Bronchial epithelial cell (primary cell): ENCODE data around the gene CEP128. TPM values are rescaled to one million over a fixed set of nuclear protein-coding genes. Genes with fewer than 3 reads are reported as not detected.

ENCODE experiments used
- DNase-seq: peaks from one replicate; pipeline ENCODE4 v3.0.0-alpha.2; 2010; ENCODE audit warnings: low read depth
- FAIRE-seq: peaks from 2 replicates; lab custom pipeline; 2011; peaks lifted over from hg19 to GRCh38; lab: Jason Lieb, UNC
- H3K27me3 ChIP-seq: 2 replicates; pipeline ENCODE4 v1.5.1; 2011; ENCODE audit warnings: low read length; ENCODE audit not compliant: control insufficient read depth, insufficient read depth
- H3K36me3 ChIP-seq: 2 replicates; pipeline ENCODE4 v1.5.1; 2011; ENCODE audit warnings: low read length; ENCODE audit not compliant: control insufficient read depth, insufficient read depth
- H3K4me3 ChIP-seq: 2 replicates; pipeline ENCODE4 v1.5.1; 2011; ENCODE audit warnings: mild to moderate bottlenecking, low read depth, low read length, control low read depth
- CTCF ChIP-seq: IDR thresholded peaks from 2 replicates; pipeline ENCODE4 v1.5.1; 2011; ENCODE audit warnings: mild to moderate bottlenecking, moderate library complexity, low read length, control low read depth, inconsistent platforms; ENCODE audit not compliant: insufficient read depth, severe bottlenecking
- total RNA-seq: library from RNA; depleted of rRNA; stranded (reverse); fragments of >200 nt; gene quantifications from 2 replicates; pipeline ENCODE4 v1.2.1, GENCODE V29; 2014

CEP128 gene
- total RNA-seq, 1 donor from 2014 or later = 6.6 TPM

DNA sequence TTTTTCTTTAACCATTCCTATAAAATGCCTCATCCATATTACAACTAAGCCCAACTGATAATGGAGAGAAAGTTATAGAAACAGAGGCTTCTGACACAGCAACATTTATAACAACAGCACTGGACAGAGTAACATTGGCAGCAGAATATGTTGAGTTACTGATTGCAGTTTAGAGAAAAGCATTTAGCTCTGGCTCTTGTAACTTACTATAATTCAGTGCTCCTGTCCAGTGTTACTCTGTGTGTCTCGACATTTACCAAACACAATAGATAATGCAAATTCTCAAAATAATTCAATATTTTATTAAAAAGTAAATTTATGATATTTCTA lies 356.1 kb downstream of the CEP128 start:
- DNase-seq (no peak), FAIRE-seq (no peak)
- no peak for TF ChIP-seq CTCF
- Histone ChIP-seq H3K4me3 (no peak overlapping the region), H3K36me3 (no peaks in the 10 kb centered on the region), H3K27me3 (no peaks in the 10 kb centered on the region)

GRCh38 chr14:80584744-80585505 lies 356.6 kb downstream of the CEP128 start:
- DNase-seq = peak; percentile 97
- Histone ChIP-seq H3K4me3 (no peak overlapping the region), H3K27me3 (no peaks in the 10 kb centered on the region), H3K36me3 (no peaks in the 10 kb centered on the region)
- TF ChIP-seq CTCF = no peak
- no peak for FAIRE-seq

GRCh38 chr14:80577599-80577998 lies 363.9 kb downstream of the CEP128 start:
- no peaks in the 10 kb centered on the region for H3K27me3 ChIP-seq
- FAIRE-seq (no peak), DNase-seq (no peak)
- TF ChIP-seq CTCF = no peak
- no peak overlapping the region for H3K4me3 ChIP-seq
- no peaks in the 10 kb centered on the region for H3K36me3 ChIP-seq

DNA sequence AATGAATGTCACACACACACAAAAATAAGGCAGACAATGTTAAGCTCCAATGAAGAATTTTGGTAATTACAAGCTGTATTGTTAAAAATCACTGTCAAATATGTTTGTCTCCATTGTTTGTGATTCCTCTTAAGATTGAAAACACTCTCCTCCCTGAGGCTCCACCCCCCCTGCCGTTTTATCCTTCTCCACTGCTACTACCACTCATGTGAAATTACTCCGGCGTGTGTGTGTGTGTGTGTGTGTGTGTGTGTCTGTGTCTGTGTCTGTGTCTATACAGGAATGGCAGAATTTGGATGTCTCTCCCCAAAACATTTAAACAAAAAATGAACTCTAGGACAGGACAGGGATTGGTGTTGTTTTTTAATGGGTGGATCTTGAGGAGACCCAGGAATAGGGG lies 365.1 kb downstream of the CEP128 start:
- Histone ChIP-seq H3K27me3 (no peaks in the 10 kb centered on the region), H3K4me3 (no peak overlapping the region), H3K36me3 (no peaks in the 10 kb centered on the region)
- DNase-seq (no peak), FAIRE-seq (no peak)
- TF ChIP-seq CTCF = no peak

- no peak overlapping the region for H3K4me3 ChIP-seq
- H3K36me3 ChIP-seq = no peaks in the 10 kb centered on the region
- H3K27me3 ChIP-seq = no peaks in the 10 kb centered on the region
- FAIRE-seq = no peak
- TF ChIP-seq CTCF = no peak
- peak; percentile 28 for DNase-seq
Observed at GRCh38 chr14:80575763-80576162, 365.8 kb downstream of the CEP128 start.

- no peaks in the 10 kb centered on the region for H3K36me3 ChIP-seq
- no peak for TF ChIP-seq CTCF
- FAIRE-seq (no peak), DNase-seq (no peak)
- no peak overlapping the region for H3K4me3 ChIP-seq
- H3K27me3 ChIP-seq = no peaks in the 10 kb centered on the region
Observed at GRCh38 chr14:80572666-80573065, 368.9 kb downstream of the CEP128 start.
